Gastrocnemius medialis (tissue), 4 donors: ENCODE measurements around the gene CDK14. TPM values are rescaled to one million over a fixed set of nuclear protein-coding genes. Genes with fewer than 3 reads are reported as not detected.

Source experiments
- ATAC-seq, 2 donors: fragments of 150-250 bp; one replicate each; pipeline ENCODE4 v1.9.1; 2016
- DNase-seq, 2 donors: peaks; one replicate each; pipeline ENCODE4 v3.0.0-alpha.2; 2019
- H3K27ac ChIP-seq, 4 donors: fragments of 200-600 bp; sonication (generic); 1 replicate in 1 of 4; 2 replicates in 3 of 4; pipeline ENCODE4 v1.5.1; 2016 to 2018; ENCODE audit warnings: mild to moderate bottlenecking in 2 of 4, moderate library complexity in 1 of 4
- H3K27me3 ChIP-seq, 3 donors: fragments of 200-600 bp; sonication (generic) in 2 of 3; 1 replicate in 1 of 3; 2 replicates in 2 of 3; pipeline versions ENCODE4 v1.5.1 to v1.6.0; 2016 to 2019; ENCODE audit warnings: mild to moderate bottlenecking in 1 of 3, moderate library complexity in 1 of 3
- H3K36me3 ChIP-seq, 2 donors: fragments of 200-600 bp; sonication (generic) in 1 of 2; one replicate each; pipeline ENCODE4 v1.5.1; 2017 to 2018
- H3K4me1 ChIP-seq, 2 donors: fragments of 200-600 bp; sonication (generic) in 1 of 2; one replicate each; pipeline ENCODE4 v1.5.1; 2016 to 2017; ENCODE audit warnings: mild to moderate bottlenecking in 2 of 2
- H3K4me3 ChIP-seq, 4 donors: fragments of 200-600 bp; sonication (generic) in 3 of 4; 1 replicate in 1 of 4; 2 replicates in 3 of 4; pipeline ENCODE4 v1.5.1; 2016 to 2019; ENCODE audit warnings: mild to moderate bottlenecking in 2 of 4
- H3K9me3 ChIP-seq, 3 donors: fragments of 200-600 bp; sonication (generic) in 2 of 3; 1 replicate in 1 of 3; 2 replicates in 2 of 3; pipeline ENCODE4 v1.5.1; 2016 to 2019
- POLR2A ChIP-seq, 2 donors: fragments of 450-650 bp; IDR thresholded peaks; one replicate each; pipeline ENCODE4 v1.6.1; 2017; ENCODE audit warnings: antibody characterized with exemption in 2 of 2, mild to moderate bottlenecking in 2 of 2, moderate library complexity in 2 of 2
- in situ Hi-C, 4 donors: fragments of 200-750 bp; cut with MboI; loops; one replicate each; pipeline versions ENCODE4 v1.15.0 to v1.8.0; 2017; ENCODE audit warnings: low sequenced_read_pairs in 4 of 4
- intact Hi-C: fragments of 100-400 bp; cut with DNase I; formaldehyde crosslinking; loops from one replicate; pipeline ENCODE4 v1.15.1; 2023; ENCODE audit warnings: low total_unique reads
- total RNA-seq, 4 donors: library from RNA; depleted of rRNA; stranded (reverse); fragments of >200 nt; gene quantifications; one replicate each; pipeline versions ENCODE4 v1.1.0 to v1.2.3, GENCODE V29; 2016
- TF ChIP-seq, protein P1 (sequence below), 5 experiments: fragments of 450-650 bp in 3 of 5; fragments of 200-600 bp in 2 of 5; sonication (generic) in 2 of 5; IDR thresholded peaks in 4 of 5; conservative IDR thresholded peaks in 1 of 5; 1 replicate in 4 of 5; 2 replicates in 1 of 5; pipeline ENCODE4 v1.5.1; 2016 to 2019; ENCODE audit warnings: antibody characterized with exemption in 5 of 5, mild to moderate bottlenecking in 3 of 5, moderate library complexity in 3 of 5

CDK14 gene
- total RNA-seq, 4 donors from 2014 or later, result 3.9 to 8.6 (median 7.3) TPM

DNA sequence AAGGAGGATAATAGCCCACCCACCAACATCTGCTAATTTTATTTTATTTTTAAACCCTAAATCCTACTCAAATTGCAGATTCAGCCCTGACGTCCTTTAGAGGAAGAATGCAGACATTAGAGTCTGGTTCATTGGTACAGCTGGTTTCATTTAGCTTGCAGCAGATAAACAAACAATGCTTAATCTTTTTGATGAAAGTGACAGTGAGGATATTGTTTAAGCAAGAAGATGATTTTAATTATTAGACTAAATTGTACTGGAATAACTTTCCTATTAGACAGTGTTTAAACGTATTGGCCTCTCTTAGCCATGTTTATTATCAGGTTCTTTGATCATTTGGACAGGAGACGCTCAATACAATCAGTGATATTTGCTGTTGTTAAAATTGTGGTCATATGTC lies 164.8 kb downstream of the CDK14 start:
- Histone ChIP-seq H3K27ac (no peak overlapping the region), H3K9me3 (no peaks in the 10 kb centered on the region), H3K27me3 (no peaks in the 10 kb centered on the region), H3K4me1 (peaks cover 0 to 10% of the 10 kb centered on the region in 2 donors), H3K36me3 (no peaks in the 10 kb centered on the region), H3K4me3 (no peak overlapping the region)
- intact Hi-C loops (no loop called here), in situ Hi-C loops (no loop called here)
- ATAC-seq (no peak), DNase-seq (no peak)
- TF ChIP-seq, protein P1, sequence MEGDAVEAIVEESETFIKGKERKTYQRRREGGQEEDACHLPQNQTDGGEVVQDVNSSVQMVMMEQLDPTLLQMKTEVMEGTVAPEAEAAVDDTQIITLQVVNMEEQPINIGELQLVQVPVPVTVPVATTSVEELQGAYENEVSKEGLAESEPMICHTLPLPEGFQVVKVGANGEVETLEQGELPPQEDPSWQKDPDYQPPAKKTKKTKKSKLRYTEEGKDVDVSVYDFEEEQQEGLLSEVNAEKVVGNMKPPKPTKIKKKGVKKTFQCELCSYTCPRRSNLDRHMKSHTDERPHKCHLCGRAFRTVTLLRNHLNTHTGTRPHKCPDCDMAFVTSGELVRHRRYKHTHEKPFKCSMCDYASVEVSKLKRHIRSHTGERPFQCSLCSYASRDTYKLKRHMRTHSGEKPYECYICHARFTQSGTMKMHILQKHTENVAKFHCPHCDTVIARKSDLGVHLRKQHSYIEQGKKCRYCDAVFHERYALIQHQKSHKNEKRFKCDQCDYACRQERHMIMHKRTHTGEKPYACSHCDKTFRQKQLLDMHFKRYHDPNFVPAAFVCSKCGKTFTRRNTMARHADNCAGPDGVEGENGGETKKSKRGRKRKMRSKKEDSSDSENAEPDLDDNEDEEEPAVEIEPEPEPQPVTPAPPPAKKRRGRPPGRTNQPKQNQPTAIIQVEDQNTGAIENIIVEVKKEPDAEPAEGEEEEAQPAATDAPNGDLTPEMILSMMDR (IDR thresholded peaks at IDR 0.05 in 4 of 5, conservative IDR thresholded peaks at IDR 0.05 in 1 of 5), result no peak
- no peak for TF ChIP-seq POLR2A (IDR thresholded peaks at IDR 0.05)

DNA sequence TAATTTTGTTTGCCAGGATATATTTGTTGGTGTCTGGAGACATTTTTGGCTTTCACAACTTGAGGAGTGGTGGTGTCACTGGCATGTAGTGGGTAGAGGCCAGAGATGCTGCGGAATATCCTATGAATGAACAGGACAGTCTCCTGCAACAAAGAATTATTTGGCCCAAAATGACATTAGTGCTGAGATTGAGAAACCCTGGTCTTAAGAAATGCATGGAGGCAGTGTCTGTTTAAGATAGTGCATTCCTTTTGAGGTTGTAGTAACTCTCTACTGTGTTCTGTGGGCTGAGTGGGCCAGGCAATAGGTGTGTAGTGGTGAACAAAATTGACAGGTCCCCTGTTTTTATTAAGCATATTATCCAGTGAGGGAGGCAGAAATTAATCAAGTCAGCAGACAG lies 165.5 kb downstream of the CDK14 start:
- Histone ChIP-seq H3K4me1 (peaks cover 6 to 17% of the 10 kb centered on the region in 2 donors), H3K27ac (no peak overlapping the region), H3K27me3 (no peaks in the 10 kb centered on the region), H3K36me3 (no peaks in the 10 kb centered on the region), H3K9me3 (no peaks in the 10 kb centered on the region), H3K4me3 (no peak overlapping the region)
- ATAC-seq (no peak), DNase-seq (no peak)
- in situ Hi-C loops, result no loop called here
- intact Hi-C loops, result no loop called here
- TF ChIP-seq POLR2A (IDR thresholded peaks at IDR 0.05), result no peak
- TF ChIP-seq, protein P1 (IDR thresholded peaks at IDR 0.05 in 4 of 5, conservative IDR thresholded peaks at IDR 0.05 in 1 of 5), result no peak

DNA sequence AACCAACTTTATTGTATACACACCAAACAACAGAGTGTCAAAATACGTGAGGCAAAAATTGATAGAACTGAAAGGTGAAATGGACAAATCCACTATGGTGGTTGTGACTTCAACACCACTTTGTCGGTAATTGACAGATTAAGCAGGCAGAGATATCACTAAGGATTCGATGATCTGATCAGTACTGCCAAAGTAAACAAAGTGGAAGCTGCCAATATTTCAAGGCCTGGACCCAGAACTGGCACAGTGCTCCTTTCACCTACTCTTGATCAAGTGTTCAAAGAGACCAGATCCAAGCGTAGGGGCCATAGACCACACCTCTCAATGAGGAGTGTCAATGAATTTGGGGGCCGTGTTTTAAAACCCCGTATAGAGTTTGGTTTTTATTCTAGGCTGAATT lies 167.0 kb downstream of the CDK14 start:
- no peaks in the 10 kb centered on the region for H3K9me3 ChIP-seq

DNA sequence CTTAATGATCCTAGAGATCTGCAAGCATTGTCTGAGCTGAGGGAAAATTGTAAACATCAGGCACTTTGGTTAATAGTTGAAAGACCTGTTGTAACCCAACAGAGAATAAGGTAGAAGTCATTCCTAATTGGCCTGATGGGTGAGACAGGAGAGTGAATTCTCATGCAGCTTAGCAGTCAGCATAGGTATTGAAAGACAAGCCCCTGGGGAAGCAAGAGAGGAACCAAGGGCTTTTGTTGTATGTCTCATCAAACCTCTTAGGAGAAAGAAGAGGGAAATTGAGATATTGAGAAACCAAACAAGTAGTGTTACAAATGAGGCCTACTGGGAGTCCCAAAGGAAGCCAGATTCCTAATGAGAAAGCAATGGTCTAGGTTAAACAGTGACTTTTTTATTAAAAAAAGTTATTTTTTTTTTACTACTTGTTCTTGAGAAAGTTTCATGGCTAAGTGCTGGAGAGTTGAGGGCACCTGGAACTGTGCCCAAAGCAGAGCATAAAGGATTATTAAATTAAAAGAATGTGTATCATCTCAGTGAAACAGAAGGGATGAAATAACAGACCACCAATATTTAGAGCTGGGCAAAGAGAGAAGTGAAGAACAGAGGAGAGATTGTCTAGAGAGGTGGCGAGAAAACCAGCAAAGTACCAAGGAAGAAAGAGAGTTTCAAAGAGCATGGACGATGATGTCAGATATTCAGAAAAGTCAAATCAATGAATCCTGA lies 168.9 kb downstream of the CDK14 start:
- DNase-seq, result no peak
- in situ Hi-C loops (no loop called here), intact Hi-C loops (no loop called here)
- no peak for ATAC-seq
- H3K9me3 ChIP-seq, result no peaks in the 10 kb centered on the region
- no peak overlapping the region for H3K27ac ChIP-seq
- no peak for TF ChIP-seq POLR2A (IDR thresholded peaks at IDR 0.05)
- TF ChIP-seq, protein P1 (IDR thresholded peaks at IDR 0.05 in 4 of 5, conservative IDR thresholded peaks at IDR 0.05 in 1 of 5), result no peak
- peaks cover 17 to 39% of the 10 kb centered on the region in 2 donors for H3K4me1 ChIP-seq
- H3K36me3 ChIP-seq, result no peaks in the 10 kb centered on the region
- H3K4me3 ChIP-seq, result no peak overlapping the region
- no peaks in the 10 kb centered on the region for H3K27me3 ChIP-seq

More for the DNA sequence above, 167.0 kb downstream of the CDK14 start:
- H3K4me1 ChIP-seq, result peaks cover 9 to 32% of the 10 kb centered on the region in 2 donors
- H3K27ac ChIP-seq, result no peak overlapping the region
- in situ Hi-C loops (no loop called here), intact Hi-C loops (no loop called here)
- TF ChIP-seq, protein P1 (IDR thresholded peaks at IDR 0.05 in 4 of 5, conservative IDR thresholded peaks at IDR 0.05 in 1 of 5), result no peak
- no peak for TF ChIP-seq POLR2A (IDR thresholded peaks at IDR 0.05)
- no peak overlapping the region for H3K4me3 ChIP-seq
- no peaks in the 10 kb centered on the region for H3K36me3 ChIP-seq
- ATAC-seq, result no peak
- DNase-seq, result no peak
- H3K27me3 ChIP-seq, result no peaks in the 10 kb centered on the region
